H1 (cell line): ENCODE measurements around the gene MYO5A. TPM values are rescaled to one million over a fixed set of nuclear protein-coding genes. Genes with fewer than 3 reads are reported as not detected.

Experiments
- ASH2L ChIP-seq: fragments of 200-600, 300-600 bp; sonication (generic); IDR thresholded peaks from one replicate; pipeline ENCODE4 v1.7.1; 2017; ENCODE audit warnings: low read length
- BCL11A ChIP-seq, 2 experiments: IDR thresholded peaks; one replicate each; pipeline ENCODE4 v1.6.1; 2011; ENCODE audit warnings: low read depth in 2 of 2, low read length in 2 of 2, mild to moderate bottlenecking in 2 of 2
- KDM5A ChIP-seq: fragments of 200-600 bp; IDR thresholded peaks from 2 replicates; pipeline ENCODE4 v1.7.1; 2012; ENCODE audit warnings: mild to moderate bottlenecking, low read length, inconsistent platforms, mixed read lengths
- SUZ12 ChIP-seq: fragments of 200-600 bp; sonication (generic); IDR thresholded peaks from 2 replicates; pipeline ENCODE4 v1.6.1; 2012; ENCODE audit warnings: mild to moderate bottlenecking, inconsistent platforms, low read length, moderate library complexity, mixed read lengths
- TEAD4 ChIP-seq: IDR thresholded peaks from 2 replicates; pipeline ENCODE4 v1.6.1; 2012; ENCODE audit warnings: low read depth, low read length, inconsistent platforms, mixed read lengths
- polyA plus RNA-seq, 7 experiments: library from polyadenylated mRNA; depleted of rRNA in 3 of 7; stranded (reverse) in 5 of 7; unstranded in 2 of 7; fragments of >200 nt in 5 of 7; fragments of 200-250 nt in 2 of 7; gene quantifications; 1 replicate in 5 of 7; 2 replicates in 1 of 7; 4 replicates in 1 of 7; pipeline versions ENCODE4 v1.2.1 to v1.2.3, GENCODE V29; 2011 to 2013; ENCODE audit warnings: missing spikeins in 2 of 7, mixed read lengths in 2 of 7
- total RNA-seq: library from RNA; stranded (reverse); fragmentation: NEBNext Ultra II Directional; extraction: Animal tissue kit (Norgen Biotek cat#: 25700); gene quantifications from 2 replicates; pipeline ENCODE4 v1.2.1, GENCODE V29; 2021

The MYO5A gene
- total and polyA plus RNA-seq, 2 of the 8 experiments (the other 6 are each of a cell fraction or from before 2014, with no cell fraction given): 11.4 to 24.7 TPM

GRCh38 chr15:52424856-52425431 lies 103.7 kb downstream of the MYO5A start (continued):
- TF ChIP-seq TEAD4: no peak
- no peak for TF ChIP-seq BCL11A (IDR thresholded peaks at IDR 0.05; ENCODE audit: low read depth in 2 of 2, low read length in 2 of 2)
- TF ChIP-seq SUZ12: no peak
- TF ChIP-seq KDM5A: no peak
- no peak for TF ChIP-seq ASH2L
